B cell (primary cell): Measurements from ENCODE around the gene ZNF300. TPM values are rescaled to one million over a fixed set of nuclear protein-coding genes. Genes with fewer than 3 reads are reported as not detected.

Source experiments
- ATAC-seq: fragments of 200-7000 bp; cut with Tn5 transposase; one replicate; pipeline ENCODE4 v1.10.0; 2021; ENCODE audit warnings: low read depth, mild to moderate bottlenecking, moderate number of reproducible peaks, moderate library complexity
- CTCF ChIA-PET: fragments of 350-600 bp; sonication (Branson Sonifier 250); formaldehyde crosslinking; loops from one replicate; lab custom pipeline; 2021; ENCODE audit warnings: antibody characterized with exemption, inconsistent platforms; lab: Charles Lee
- POLR2A ChIA-PET: fragments of 350-600 bp; sonication (Branson Sonifier 250); formaldehyde crosslinking; loops from one replicate; lab custom pipeline; 2021; ENCODE audit warnings: antibody characterized with exemption; lab: Charles Lee
- DNase-seq: peaks from one replicate; pipeline ENCODE4 v3.0.0; 2013
- H2AFZ ChIP-seq: 2 replicates; pipeline ENCODE4 v1.6.1; 2012; ENCODE audit warnings: mild to moderate bottlenecking, low read depth, low read length; ENCODE audit not compliant: insufficient read depth, poor library complexity, severe bottlenecking
- H3K27ac ChIP-seq, 2 donors: 1 replicate in 1 of 2; 2 replicates in 1 of 2; pipeline ENCODE4 v1.5.1; 2012 to 2013; ENCODE audit warnings: low read length in 2 of 2, mild to moderate bottlenecking in 2 of 2, moderate library complexity in 1 of 2
- H3K27me3 ChIP-seq, 4 experiments: fragments of 200-600 bp in 1 of 4; sonication (generic) in 1 of 4; replicated peaks in 1 of 4; 1 replicate in 2 of 4; 2 replicates in 2 of 4; pipeline versions ENCODE4 v1.6.1 to v1.7.0; 2013 to 2016; ENCODE audit warnings: low read length in 3 of 4, mild to moderate bottlenecking in 2 of 4, mixed read lengths in 1 of 4, moderate library complexity in 1 of 4; ENCODE audit not compliant: insufficient read depth in 4 of 4, control insufficient read depth in 3 of 4; ENCODE audit errors: control extremely low read depth in 1 of 4
- H3K36me3 ChIP-seq, 2 experiments: replicated peaks in 1 of 2; 1 replicate in 1 of 2; 2 replicates in 1 of 2; pipeline versions ENCODE4 v1.6.1 to v1.7.1; 2013; ENCODE audit warnings: low read length in 1 of 2; ENCODE audit not compliant: insufficient read depth in 2 of 2, control insufficient read depth in 1 of 2; ENCODE audit errors: control extremely low read depth in 1 of 2, extremely low read depth in 1 of 2
- H3K4me1 ChIP-seq, 2 donors: fragments of 200-600 bp in 1 of 2; sonication (generic) in 1 of 2; 1 replicate in 1 of 2; 2 replicates in 1 of 2; pipeline versions ENCODE4 v1.5.1 to v1.6.1; 2013 to 2017; ENCODE audit warnings: low read length in 2 of 2; ENCODE audit not compliant: control insufficient read depth in 2 of 2, insufficient read depth in 2 of 2
- H3K4me2 ChIP-seq: replicated peaks from 2 replicates; pipeline ENCODE3; 2012; ENCODE audit warnings: mild to moderate bottlenecking, low read depth, low read length; ENCODE audit not compliant: poor library complexity, severe bottlenecking
- H3K4me3 ChIP-seq, 5 experiments: fragments of 200-600 bp in 1 of 5; sonication (generic) in 1 of 5; 1 replicate in 3 of 5; 2 replicates in 2 of 5; pipeline versions ENCODE4 v1.5.1 to v1.7.0; 2011 to 2016; ENCODE audit warnings: low read length in 4 of 5, mild to moderate bottlenecking in 4 of 5, low read depth in 2 of 5, control low read depth in 1 of 5, moderate library complexity in 1 of 5; ENCODE audit not compliant: insufficient read depth in 1 of 5; ENCODE audit errors: control extremely low read depth in 1 of 5, extremely low read depth in 1 of 5
- H3K79me2 ChIP-seq: fragments of 200-600 bp; sonication (generic); one replicate; pipeline ENCODE4 v1.6.0; 2016; ENCODE audit warnings: low read length; ENCODE audit not compliant: control insufficient read depth, insufficient read depth
- H3K9ac ChIP-seq: fragments of 200-600 bp; sonication (generic); 2 replicates; pipeline ENCODE4 v1.6.1; 2017; ENCODE audit warnings: mild to moderate bottlenecking, low read length, moderate library complexity
- H3K9me3 ChIP-seq, 3 donors: one replicate each; pipeline versions ENCODE4 v1.6.1 to v1.7.1; 2013; ENCODE audit warnings: low read length in 2 of 3; ENCODE audit not compliant: control insufficient read depth in 2 of 3, insufficient read depth in 1 of 3; ENCODE audit errors: control extremely low read depth in 1 of 3
- H4K20me1 ChIP-seq: 2 replicates; pipeline ENCODE4 v1.6.0; 2012; ENCODE audit warnings: mild to moderate bottlenecking, low read length; ENCODE audit not compliant: insufficient read depth, control insufficient read depth, poor library complexity, severe bottlenecking
- H3K27ac Mint-ChIP-seq: one replicate; pipeline ENCODE4 v1.8.0; 2021; ENCODE audit warnings: mixed read lengths
- H3K27me3 Mint-ChIP-seq: one replicate; pipeline ENCODE4 v1.8.0; 2021; ENCODE audit warnings: mixed read lengths
- H3K4me1 Mint-ChIP-seq: one replicate; pipeline ENCODE4 v1.8.0; 2021; ENCODE audit warnings: mixed read lengths
- H3K4me3 Mint-ChIP-seq: one replicate; pipeline ENCODE4 v1.8.0; 2021; ENCODE audit warnings: mixed read lengths
- H3K9me3 Mint-ChIP-seq: one replicate; pipeline ENCODE4 v1.8.0; 2022; ENCODE audit warnings: mixed read lengths; ENCODE audit not compliant: insufficient read depth
- CTCF ChIP-seq: fragments of 200-600 bp; IDR thresholded peaks from one replicate; pipeline ENCODE4 v1.8.0; 2022; ENCODE audit warnings: antibody characterized with exemption, mild to moderate bottlenecking
- EZH2 ChIP-seq: IDR thresholded peaks from 2 replicates; pipeline ENCODE4 v1.6.1; 2012; ENCODE audit warnings: borderline replicate concordance, low read depth, mild to moderate bottlenecking, moderate library complexity, low read length; ENCODE audit not compliant: insufficient read depth, poor library complexity, severe bottlenecking
- WGBS: methylation state at CpG from one replicate; pipeline ENCODE4 v1.1.5; 2013; ENCODE audit warnings: missing lambda C conversion rate; ENCODE audit not compliant: insufficient coverage; 5-methylcytosine and 5-hydroxymethylcytosine counted together
- intact Hi-C: fragments of 100-400 bp; cut with micrococcal nuclease; formaldehyde crosslinking; loops from one replicate; pipeline ENCODE4 v1.10.0; 2022
- polyA plus RNA-seq: library from polyadenylated mRNA; depleted of rRNA; stranded (reverse); fragments of >200 nt; gene quantifications from 2 replicates; pipeline ENCODE4 v1.2.3, GENCODE V29; 2012
- total RNA-seq, 2 donors: library from RNA; stranded (reverse); fragments of 120-200 nt in 1 of 2; gene quantifications; 1 replicate in 1 of 2; 2 replicates in 1 of 2; pipeline versions ENCODE4 v1.2.3 to v1.2.4, GENCODE V29; 2013 to 2022

Gene ZNF300
- total and polyA plus RNA-seq, 2 donors (not counting 1 experiment from before 2014, with no cell fraction given): 3.6 to 8.1 TPM

- Histone ChIP-seq H3K4me1 (peaks cover 7 to 13% of the 10 kb centered on the region in 2 donors), H3K27me3 (no peaks in the 10 kb centered on the region), H3K79me2 (no peaks in the 10 kb centered on the region), H4K20me1 (no peaks in the 10 kb centered on the region), H2AFZ (no peak overlapping the region), H3K27ac (no peak overlapping the region), H3K36me3 (no peaks in the 10 kb centered on the region), H3K9me3 (peaks cover 0 to 5% (median 0%) of the 10 kb centered on the region in 3 donors), H3K4me3 (no peak overlapping the region), H3K9ac (no peak overlapping the region), H3K4me2 (no peak overlapping the region)
- DNase-seq (no peak), ATAC-seq (no peak)
- CTCF ChIA-PET: interaction anchor here (3.4 to 3.6 kb wide), 2 partner anchors 47 to 288 kb away, joined by 47 to 71 read pairs; no protein-coding TSS in a partner anchor
- TF ChIP-seq CTCF (no peak), EZH2 (no peak)
- POLR2A ChIA-PET: no interaction called here
- Mint-ChIP-seq H3K9me3 (no peaks in the 10 kb centered on the region), H3K27me3 (peaks cover 4% of the 10 kb centered on the region), H3K27ac (no peak overlapping the region), H3K4me3 (no peak overlapping the region), H3K4me1 (peaks cover 11% of the 10 kb centered on the region)
- intact Hi-C loops: no loop called here
- 89% methylated on average over 3 of the region's 4 CpGs for WGBS
Observed at GRCh38 chr5:150848271-150848670, 56.5 kb downstream of the ZNF300 start.

- Histone ChIP-seq H3K27ac (no peak overlapping the region), H2AFZ (no peak overlapping the region), H3K4me2 (peak overlapping the region; percentile 83), H3K9ac (no peak overlapping the region), H3K4me1 (peaks cover 4 to 11% of the 10 kb centered on the region in 2 donors), H3K27me3 (no peaks in the 10 kb centered on the region), H4K20me1 (no peaks in the 10 kb centered on the region), H3K36me3 (no peaks in the 10 kb centered on the region), H3K4me3 (no peak overlapping the region), H3K79me2 (no peaks in the 10 kb centered on the region), H3K9me3 (peaks cover 0 to 5% (median 0%) of the 10 kb centered on the region in 3 donors)
- no peak for ATAC-seq
- Mint-ChIP-seq H3K4me3 (peak overlapping the region; percentile 84), H3K4me1 (peaks cover 8% of the 10 kb centered on the region), H3K27ac (no peak overlapping the region), H3K9me3 (no peaks in the 10 kb centered on the region), H3K27me3 (peaks cover 4% of the 10 kb centered on the region)
- ChIA-PET CTCF (interaction anchor here (1.0 to 3.6 kb wide), 19 partner anchors 13 to 390 kb away, joined by 3 to 71 read pairs (median 4); partner anchors contain the start of genes DCTN4 and RBM22), POLR2A (no interaction called here)
- TF ChIP-seq EZH2 (no peak), CTCF (peak; percentile 41)
- intact Hi-C loops: loop anchor here (1.0 to 2.0 kb wide), 3 partner anchors 46 to 286 kb away; partner anchors contain the start of gene DCTN4
- WGBS: 74% methylated on average over 5 of the region's 5 CpGs
- DNase-seq: no peak
Observed at GRCh38 chr5:150847334-150847695, 57.5 kb downstream of the ZNF300 start.
